ENCODE measurements around the gene TMEM233. TPM values are rescaled to one million over a fixed set of nuclear protein-coding genes. Genes with fewer than 3 reads are reported as not detected.
"Not testable (repeated sequence)": the region's sequence is repeated elsewhere in the genome, so short reads cannot be mapped to it uniquely, and the experiment has no call there.

The TMEM233 gene
- total RNA-seq, 1 experiment from 2014 or later: not detected

- no peak for DNase-seq (ENCODE audit: low read depth)
These were observed 10.2 kb downstream of the TMEM233 start for GRCh38 chr12:119603767-119604166.

- no peak for DNase-seq (ENCODE audit: low read depth)
These were observed 15.8 kb downstream of the TMEM233 start for GRCh38 chr12:119609358-119609757.

- peak; percentile 17 for DNase-seq (ENCODE audit: low read depth)
These were observed 19.9 kb downstream of the TMEM233 start for GRCh38 chr12:119613319-119613936.

- no peak for DNase-seq (ENCODE audit: low read depth)
These were observed 21.1 kb downstream of the TMEM233 start for GRCh38 chr12:119614705-119615104.

GRCh38 chr12:119615518-119616475, 22.2 kb downstream of the TMEM233 start:
- no peak for DNase-seq (ENCODE audit: low read depth)

GRCh38 chr12:119618328-119618896, 24.8 kb downstream of the TMEM233 start:
- DNase-seq (ENCODE audit: low read depth): not testable (repeated sequence)

GRCh38 chr12:119620490-119620889, 26.9 kb downstream of the TMEM233 start:
- DNase-seq (ENCODE audit: low read depth): no peak

GRCh38 chr12:119621878-119622277, 28.3 kb downstream of the TMEM233 start:
- no peak for DNase-seq (ENCODE audit: low read depth)

GRCh38 chr12:119624966-119625365, 31.4 kb downstream of the TMEM233 start:
- no peak for DNase-seq (ENCODE audit: low read depth)

GRCh38 chr12:119627019-119627643, 33.6 kb downstream of the TMEM233 start:
- DNase-seq (ENCODE audit: low read depth): no peak

GRCh38 chr12:119627686-119628085, 34.1 kb downstream of the TMEM233 start:
- no peak for DNase-seq (ENCODE audit: low read depth)

- DNase-seq (ENCODE audit: low read depth): no peak
These were observed 36.7 kb downstream of the TMEM233 start for GRCh38 chr12:119630223-119630780.

GRCh38 chr12:119630962-119631550, 37.5 kb downstream of the TMEM233 start:
- no peak for DNase-seq (ENCODE audit: low read depth)

- DNase-seq (ENCODE audit: low read depth): peak; percentile 70
These were observed 38.5 kb downstream of the TMEM233 start for GRCh38 chr12:119631930-119632678.

- DNase-seq (ENCODE audit: low read depth): no peak
These were observed 41.2 kb downstream of the TMEM233 start for GRCh38 chr12:119634743-119635142.

- no peak for DNase-seq (ENCODE audit: low read depth)
These were observed 49.4 kb downstream of the TMEM233 start for GRCh38 chr12:119642986-119643385.

GRCh38 chr12:119644930-119645329, 51.4 kb downstream of the TMEM233 start:
- no peak for DNase-seq (ENCODE audit: low read depth)

GRCh38 chr12:119645535-119646059, 52.0 kb downstream of the TMEM233 start:
- no peak for DNase-seq (ENCODE audit: low read depth)

- peak; percentile 15 for DNase-seq (ENCODE audit: low read depth)
These were observed 55.7 kb downstream of the TMEM233 start for GRCh38 chr12:119649202-119649808.

- no peak for DNase-seq (ENCODE audit: low read depth)
These were observed 59.1 kb downstream of the TMEM233 start for GRCh38 chr12:119652665-119653064.

Measured in HT1080 (cell line).